ENCODE results near the gene ERLEC1. TPM values are rescaled to one million over a fixed set of nuclear protein-coding genes. Genes with fewer than 3 reads are reported as not detected.
"Not testable (repeated sequence)": the region's sequence is repeated elsewhere in the genome, so short reads cannot be mapped to it uniquely, and the experiment has no call there.

The ERLEC1 gene
- total and polyA plus RNA-seq, 7 donors = 23.8 to 49.6 (median 27.1) TPM

GRCh38 chr2:53829273-53829979 is 42.6 kb downstream of the ERLEC1 start:
- intact Hi-C loops (cut with DNase I) = no loop called here
- WGBS, 3 donors = 57 to 71% (median 65%) methylated on average over 11 of the region's 11 CpGs
- Histone ChIP-seq H3K4me3 (no peak overlapping the region), H3K4me1 (peaks cover 10% of the 10 kb centered on the region), H3K36me3 (ENCODE audit: insufficient read depth in 1 of 2, low read depth in 1 of 2) (peaks cover 0 to 21% of the 10 kb centered on the region in 2 donors), H3K27ac (peak overlapping the region; percentile 10), H3K9me3 (no peaks in the 10 kb centered on the region), H3K27me3 (ENCODE audit: insufficient read depth in 3 of 3, low read length in 2 of 3) (no peaks in the 10 kb centered on the region)
- ATAC-seq = peak; percentile 37 to 81 (median 71)
- no peak for TF ChIP-seq CTCF (IDR thresholded peaks at IDR 0.05)
- DNase-seq = peak in 1 of 2 donors; percentile 19

DNA sequence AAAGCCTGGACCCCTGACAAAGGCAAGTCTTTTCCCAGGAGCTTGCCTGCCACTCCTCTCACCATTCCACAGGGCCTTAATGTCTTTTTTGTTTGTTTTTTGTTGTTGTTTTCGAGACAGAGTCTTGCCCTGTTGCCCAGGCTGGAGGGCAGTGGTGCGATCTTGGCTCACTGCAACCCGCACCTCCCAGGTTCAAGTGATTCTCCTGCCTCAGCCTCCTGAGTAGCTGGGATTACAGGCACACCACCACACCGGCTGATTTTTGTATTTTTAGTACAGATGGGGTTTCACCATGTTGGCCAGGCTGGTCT is 43.1 kb downstream of the ERLEC1 start:
- H3K36me3 ChIP-seq (ENCODE audit: insufficient read depth in 1 of 2, low read depth in 1 of 2) = peaks cover 0 to 21% of the 10 kb centered on the region in 2 donors
- intact Hi-C loops (cut with DNase I) = not testable (repeated sequence)

GRCh38 chr2:53840580-53840979 is 53.7 kb downstream of the ERLEC1 start:
- no peaks in the 10 kb centered on the region for H3K27me3 ChIP-seq (ENCODE audit: insufficient read depth in 3 of 3, low read length in 2 of 3)
- peaks cover 8% of the 10 kb centered on the region for H3K4me1 ChIP-seq

More for the DNA sequence above, 43.1 kb downstream of the ERLEC1 start:
- Histone ChIP-seq H3K4me1 (peaks cover 10% of the 10 kb centered on the region), H3K27ac (peak overlapping the region; percentile 10)
- not testable (repeated sequence) for H3K4me3 ChIP-seq; H3K27me3 ChIP-seq (ENCODE audit: insufficient read depth in 3 of 3, low read length in 2 of 3); H3K9me3 ChIP-seq; DNase-seq; ATAC-seq
- WGBS, 3 donors = 77 to 86% (median 78%) methylated on average over 4 of the region's 4 CpGs

GRCh38 chr2:53841651-53842050 is 54.8 kb downstream of the ERLEC1 start:
- H3K27me3 ChIP-seq (ENCODE audit: insufficient read depth in 3 of 3, low read length in 2 of 3); H3K27ac ChIP-seq; H3K4me3 ChIP-seq; ATAC-seq; H3K9me3 ChIP-seq; H3K4me1 ChIP-seq; H3K36me3 ChIP-seq (ENCODE audit: insufficient read depth in 1 of 2, low read depth in 1 of 2); intact Hi-C loops (cut with DNase I); DNase-seq: not testable (repeated sequence)
- WGBS, 3 donors = 94 to 95% (median 95%) methylated on average over 7 of the region's 7 CpGs

More at GRCh38 chr2:53840580-53840979, 53.7 kb downstream of the ERLEC1 start:
- WGBS, 3 donors = 80 to 88% (median 86%) methylated on average over 1 of the region's 1 CpG
- Histone ChIP-seq H3K9me3 (no peaks in the 10 kb centered on the region), H3K4me3 (no peak overlapping the region), H3K27ac (no peak overlapping the region), H3K36me3 (ENCODE audit: insufficient read depth in 1 of 2, low read depth in 1 of 2) (peaks cover 0 to 8% of the 10 kb centered on the region in 2 donors)
- TF ChIP-seq CTCF (IDR thresholded peaks at IDR 0.05) = no peak
- intact Hi-C loops (cut with DNase I) = no loop called here
- ATAC-seq = no peak
- DNase-seq = no peak

GRCh38 chr2:53842891-53843290 is 56.0 kb downstream of the ERLEC1 start:
- intact Hi-C loops (cut with DNase I) = no loop called here
- Histone ChIP-seq H3K9me3 (no peaks in the 10 kb centered on the region), H3K4me1 (peaks cover 8% of the 10 kb centered on the region), H3K27me3 (ENCODE audit: insufficient read depth in 3 of 3, low read length in 2 of 3) (no peaks in the 10 kb centered on the region), H3K27ac (no peak overlapping the region), H3K36me3 (ENCODE audit: insufficient read depth in 1 of 2, low read depth in 1 of 2) (peaks cover 0 to 2% of the 10 kb centered on the region in 2 donors), H3K4me3 (no peak overlapping the region)
- no peak for TF ChIP-seq CTCF (IDR thresholded peaks at IDR 0.05)
- ATAC-seq (peak; percentile 54 to 79 (median 75)), DNase-seq (no peak)
- WGBS, 3 donors = 22 to 25% (median 25%) methylated on average over 3 of the region's 3 CpGs

All from psoas muscle (tissue), 8 donors.